Measurements from ENCODE around the gene SCD.
"Not testable (repeated sequence)": the region's sequence is repeated elsewhere in the genome, so short reads cannot be mapped to it uniquely, and the experiment has no call there.

Gene SCD

DNA sequence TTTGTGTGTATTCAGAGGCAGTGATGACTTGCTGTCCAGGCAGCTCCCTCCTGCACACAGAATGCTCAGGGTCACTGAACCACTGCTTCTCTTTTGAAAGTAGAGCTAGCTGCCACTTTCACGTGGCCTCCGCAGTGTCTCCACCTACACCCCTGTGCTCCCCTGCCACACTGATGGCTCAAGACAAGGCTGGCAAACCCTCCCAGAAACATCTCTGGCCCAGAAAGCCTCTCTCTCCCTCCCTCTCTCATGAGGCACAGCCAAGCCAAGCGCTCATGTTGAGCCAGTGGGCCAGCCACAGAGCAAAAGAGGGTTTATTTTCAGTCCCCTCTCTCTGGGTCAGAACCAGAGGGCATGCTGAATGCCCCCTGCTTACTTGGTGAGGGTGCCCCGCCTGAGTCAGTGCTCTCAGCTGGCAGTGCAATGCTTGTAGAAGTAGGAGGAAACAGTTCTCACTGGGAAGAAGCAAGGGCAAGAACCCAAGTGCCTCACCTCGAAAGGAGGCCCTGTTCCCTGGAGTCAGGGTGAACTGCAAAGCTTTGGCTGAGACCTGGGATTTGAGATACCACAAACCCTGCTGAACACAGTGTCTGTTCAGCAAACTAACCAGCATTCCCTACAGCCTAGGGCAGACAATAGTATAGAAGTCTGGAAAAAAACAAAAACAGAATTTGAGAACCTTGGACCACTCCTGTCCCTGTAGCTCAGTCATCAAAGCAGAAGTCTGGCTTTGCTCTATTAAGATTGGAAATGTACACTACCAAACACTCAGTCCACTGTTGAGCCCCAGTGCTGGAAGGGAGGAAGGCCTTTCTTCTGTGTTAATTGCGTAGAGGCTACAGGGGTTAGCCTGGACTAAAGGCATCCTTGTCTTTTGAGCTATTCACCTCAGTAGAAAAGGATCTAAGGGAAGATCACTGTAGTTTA lies 15.8 kb downstream of the SCD start:
- no peak for DNase-seq

- no peak for DNase-seq
These were observed 17.1 kb downstream of the SCD start for GRCh38 chr10:100364175-100364574.

GRCh38 chr10:100364735-100365391 lies 17.8 kb downstream of the SCD start:
- DNase-seq = peak; percentile 82

GRCh38 chr10:100368721-100369120 lies 21.7 kb downstream of the SCD start:
- no peak for DNase-seq

DNA sequence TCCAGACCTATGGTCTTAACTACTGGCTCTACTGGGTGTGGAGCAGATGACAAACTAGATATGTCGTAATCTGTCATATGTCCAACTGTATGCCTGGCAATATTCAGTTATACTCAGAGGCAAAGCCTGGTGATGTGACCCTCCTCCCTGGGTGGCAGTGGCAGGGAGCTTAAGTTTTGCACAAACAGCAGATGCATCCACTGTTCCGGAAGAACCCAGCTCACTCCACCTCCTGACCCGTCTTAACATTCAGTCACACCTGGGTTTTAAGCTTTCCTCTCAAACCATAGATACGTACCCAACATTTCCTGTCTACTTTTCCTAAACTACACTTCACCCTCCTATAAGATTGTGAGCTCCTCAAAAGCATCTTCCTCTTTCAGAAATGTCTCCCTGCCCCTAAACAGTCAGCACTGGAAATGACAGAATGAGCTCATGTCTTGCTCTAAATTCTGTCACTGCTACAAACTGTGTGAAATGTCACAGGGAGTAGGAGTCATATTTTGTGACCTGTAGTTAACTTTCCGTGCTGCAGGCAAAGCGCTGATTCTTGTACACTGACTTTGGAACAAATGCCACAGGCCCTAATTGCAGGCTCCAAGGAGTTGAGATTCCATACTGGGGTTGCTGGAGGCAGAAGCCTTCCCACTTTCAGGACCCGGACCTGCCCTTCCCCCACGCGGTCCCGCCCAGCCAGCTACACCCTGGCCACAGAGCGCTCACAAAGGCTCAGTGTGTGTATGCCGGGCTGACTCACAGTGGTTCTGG lies 23.9 kb downstream of the SCD start:
- DNase-seq = no peak

DNA sequence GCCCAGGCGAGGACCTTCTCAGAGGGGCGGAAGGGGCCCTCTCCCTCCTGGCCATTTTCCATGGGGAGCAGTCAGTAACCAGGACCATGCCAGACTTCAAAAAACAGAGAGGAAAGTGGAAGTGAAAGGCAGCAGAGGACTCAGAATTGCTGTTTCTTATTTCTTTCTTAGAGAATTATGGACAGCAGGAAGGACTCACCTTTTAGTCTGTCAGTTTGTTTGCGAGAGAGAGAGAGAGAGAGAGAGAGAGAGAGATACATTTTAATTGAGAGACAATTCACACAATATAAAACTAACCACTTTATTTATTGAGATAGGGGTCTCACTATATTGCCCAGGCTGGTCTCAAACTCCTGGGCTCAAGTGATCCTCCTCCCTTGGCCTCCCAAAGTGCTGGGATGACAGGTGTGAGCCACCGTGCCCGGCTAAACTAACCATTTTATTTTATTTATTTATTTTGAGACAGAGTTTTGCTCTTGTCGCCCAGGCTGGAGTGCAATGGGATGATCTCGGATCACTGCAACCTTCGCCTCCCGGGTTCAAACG lies 24.5 kb downstream of the SCD start:
- DNase-seq = no peak

DNA sequence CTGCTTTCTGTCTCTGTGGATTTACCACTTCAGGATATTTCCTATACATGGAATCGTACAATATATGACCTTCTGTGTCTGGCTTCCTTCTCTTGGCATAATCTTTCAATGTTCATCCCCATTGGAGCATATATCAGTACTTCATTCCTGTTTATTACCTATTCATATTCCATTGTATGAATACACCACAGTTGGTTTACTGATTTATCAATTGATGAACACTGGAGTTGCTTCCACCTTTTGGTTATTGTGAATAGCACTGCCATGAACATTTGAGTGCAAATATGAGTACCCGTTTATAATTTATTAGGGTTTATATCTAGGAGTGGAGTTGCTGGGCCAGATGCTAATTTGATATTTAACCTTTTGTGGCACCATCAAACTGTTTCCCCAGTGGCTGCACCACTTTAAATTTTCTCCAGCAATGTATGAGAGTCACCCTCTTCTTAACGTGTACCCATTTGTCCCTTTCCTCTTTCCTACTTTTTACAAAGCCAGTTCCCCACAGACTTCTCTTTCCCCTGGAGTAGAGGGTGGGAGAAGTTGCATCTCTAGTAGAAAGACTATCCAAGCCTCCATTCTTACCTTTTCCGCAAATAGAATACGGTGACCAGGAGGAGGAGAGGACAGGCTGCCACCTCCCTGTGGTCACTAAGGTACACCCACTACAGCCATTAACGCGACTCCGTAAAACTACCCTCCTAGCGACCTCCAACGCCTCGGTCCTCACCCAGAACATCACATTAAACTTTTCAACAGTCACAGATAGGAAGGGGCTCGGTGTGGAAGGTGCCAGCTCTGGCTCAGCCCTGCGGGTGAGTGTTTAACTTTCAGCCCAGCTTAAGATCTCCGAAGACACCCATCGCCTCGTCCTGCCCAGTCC lies 25.6 kb downstream of the SCD start:
- DNase-seq = no peak

DNA sequence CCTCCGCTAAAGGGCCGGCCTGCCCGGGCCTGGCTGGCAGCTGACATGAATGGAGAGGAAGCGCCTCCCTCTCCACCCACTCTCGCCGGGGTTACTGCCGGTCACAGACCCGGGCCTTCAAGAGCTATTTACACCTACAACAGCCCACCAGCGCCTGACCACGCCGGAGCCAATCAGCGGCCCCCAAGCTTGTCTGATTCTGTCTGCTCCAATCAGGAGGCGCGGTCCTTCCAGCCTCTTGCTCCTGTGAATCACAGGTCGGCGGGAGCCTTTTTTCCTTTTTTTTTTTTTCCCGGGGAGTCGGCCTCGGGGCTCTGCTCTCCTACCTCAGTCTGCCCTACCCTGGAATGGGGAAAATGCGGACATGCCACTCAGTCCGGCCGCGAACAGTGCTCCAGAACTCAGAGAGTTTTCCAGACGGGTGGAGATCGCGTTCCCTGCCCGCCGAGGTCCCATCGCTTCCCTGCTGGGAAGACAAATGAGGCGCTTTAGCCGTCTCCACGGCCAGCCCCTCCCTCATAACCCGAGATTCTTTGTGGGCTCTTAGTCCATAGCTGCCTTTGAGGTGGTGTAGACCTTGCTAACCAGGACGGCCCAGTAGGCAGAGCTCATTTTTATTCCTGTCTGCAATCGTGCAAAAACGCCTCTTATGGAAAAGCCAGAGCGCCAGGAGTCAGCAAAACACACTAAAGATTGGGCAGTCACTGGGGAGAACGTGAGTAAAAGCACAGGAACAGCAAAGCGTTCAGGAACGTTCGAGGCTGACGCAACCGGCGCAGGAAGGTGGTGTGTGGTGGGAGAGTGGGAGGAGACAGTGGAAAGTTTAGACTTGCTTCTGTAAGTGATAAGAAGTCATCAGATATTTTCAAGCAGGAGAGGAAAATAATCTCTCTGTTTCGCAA lies 26.5 kb downstream of the SCD start:
- peak; percentile 93 for DNase-seq

DNA sequence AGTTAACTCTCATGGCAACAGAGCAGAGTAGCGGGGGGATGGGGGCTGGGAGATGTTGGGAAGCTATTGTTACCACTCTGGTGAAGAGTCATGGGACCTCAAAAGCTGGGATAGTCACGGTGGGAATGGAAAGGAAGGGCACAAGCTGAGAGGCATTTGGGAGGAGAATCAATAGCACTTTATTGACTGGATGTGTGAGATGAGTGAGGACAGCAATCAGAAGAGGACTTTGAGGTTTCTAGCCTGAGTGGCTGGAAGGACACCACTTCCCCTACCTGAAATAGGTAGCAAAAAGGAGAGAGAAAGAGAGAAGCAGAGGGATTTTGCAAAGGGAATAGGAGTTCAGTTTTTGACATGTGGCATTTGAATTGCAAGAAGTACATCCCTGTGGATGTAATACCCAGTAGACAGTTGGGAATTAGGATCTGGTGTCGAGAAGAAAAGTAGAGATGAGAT lies 27.2 kb downstream of the SCD start:
- no peak for DNase-seq

GRCh38 chr10:100374677-100375353 lies 27.8 kb downstream of the SCD start:
- DNase-seq = not testable (repeated sequence)

DNA sequence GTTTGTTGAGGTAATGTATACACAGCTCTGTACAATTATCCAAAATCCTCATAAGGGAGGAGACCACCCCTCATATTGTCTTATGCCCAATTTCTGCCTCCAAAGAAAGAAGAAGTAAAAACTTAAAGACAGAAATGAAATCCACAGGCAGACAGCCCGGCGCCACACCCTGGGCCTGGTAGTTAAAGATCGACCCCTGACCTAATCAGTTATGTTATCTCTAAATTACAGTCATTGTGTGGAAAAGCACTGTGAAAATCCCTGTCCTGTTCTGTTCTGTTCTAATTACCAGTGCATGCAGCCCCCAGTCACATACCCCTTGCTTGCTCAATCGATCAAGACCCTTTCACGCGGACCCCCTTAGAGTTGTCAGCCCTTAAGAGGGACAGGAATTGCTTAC lies 29.6 kb downstream of the SCD start:
- DNase-seq = not testable (repeated sequence)

DNA sequence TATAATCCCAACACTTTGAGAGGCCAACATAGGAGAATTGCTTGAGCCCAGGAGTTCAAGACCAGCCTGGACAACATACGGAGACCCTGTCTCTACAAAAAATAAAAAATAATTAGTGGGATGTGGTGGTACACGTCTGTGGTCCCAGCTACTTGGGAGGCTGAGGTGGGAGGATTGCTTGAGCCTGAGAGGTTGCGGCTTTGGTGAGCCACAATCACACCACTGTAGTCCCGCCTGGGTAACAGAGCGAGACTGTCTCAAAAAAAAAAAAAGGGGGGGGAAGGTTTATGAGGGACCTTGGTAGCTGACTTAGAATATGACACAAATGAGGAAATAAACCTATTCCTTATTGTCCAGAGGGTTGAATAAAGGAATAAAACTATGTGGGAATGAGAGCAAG lies 30.8 kb downstream of the SCD start:
- no peak for DNase-seq

DNA sequence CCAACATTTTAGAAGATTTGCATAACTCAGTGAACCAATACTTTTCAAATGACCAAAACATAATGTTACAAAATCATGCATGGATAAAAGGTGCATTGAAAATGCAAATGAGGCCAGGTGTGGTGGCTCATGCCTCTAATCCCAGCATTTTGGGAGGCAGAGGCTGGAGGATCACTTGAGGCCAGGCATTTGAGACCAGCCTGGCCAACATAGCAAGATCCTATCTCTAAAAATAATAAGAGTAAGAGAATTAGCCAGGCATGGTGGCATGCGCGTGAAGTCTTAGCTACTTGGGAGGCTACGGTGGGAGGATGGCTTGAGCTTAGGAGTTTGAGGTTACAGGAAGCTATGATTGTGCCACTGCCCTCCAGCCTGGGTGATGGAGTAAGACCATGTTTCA lies 33.4 kb downstream of the SCD start:
- DNase-seq = no peak

DNA sequence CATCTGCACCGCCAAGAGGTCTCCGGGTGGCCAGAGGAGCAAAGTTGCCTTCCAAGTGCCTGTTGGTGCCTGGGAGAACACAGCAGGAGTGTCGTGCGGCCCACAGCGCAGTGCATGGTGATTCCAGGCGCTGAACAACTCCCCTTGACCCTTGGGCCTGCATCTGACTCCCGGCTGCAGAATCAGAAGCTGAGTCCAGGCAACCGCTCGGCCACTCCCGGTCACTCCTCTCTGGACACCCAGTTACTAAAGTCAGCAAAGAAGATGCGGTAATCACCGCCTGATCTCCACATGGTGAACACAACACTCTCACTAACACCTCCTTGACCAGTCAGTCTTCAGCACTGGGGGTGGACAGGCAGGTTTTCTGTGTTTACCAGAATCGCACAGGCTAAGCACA lies 35.5 kb downstream of the SCD start:
- DNase-seq = no peak

GRCh38 chr10:100383251-100383650 lies 36.2 kb downstream of the SCD start:
- no peak for DNase-seq

GRCh38 chr10:100391163-100392002 lies 44.4 kb downstream of the SCD start:
- no peak for DNase-seq

- no peak for DNase-seq
These were observed 45.6 kb downstream of the SCD start for GRCh38 chr10:100392686-100393003.

DNA sequence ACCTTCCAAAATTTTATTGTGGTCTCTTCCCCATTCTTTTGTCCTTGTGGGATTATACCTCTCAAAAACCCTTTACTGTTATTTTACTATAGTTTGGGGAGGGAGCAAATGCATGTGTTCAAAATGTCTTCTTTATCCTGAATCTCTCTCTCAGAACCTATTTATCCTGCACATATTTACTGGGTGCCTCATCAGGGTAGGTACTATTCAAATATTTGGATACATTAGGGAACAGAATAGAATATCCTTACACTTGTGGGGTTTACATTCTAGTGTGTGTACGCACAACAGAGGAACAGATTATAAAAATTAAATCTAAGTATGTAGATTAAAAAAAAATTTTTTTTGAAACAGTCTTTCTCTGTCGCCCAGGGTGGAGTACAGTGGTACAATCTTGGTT lies 48.6 kb downstream of the SCD start:
- DNase-seq = no peak

- DNase-seq = no peak
These were observed 49.6 kb downstream of the SCD start for GRCh38 chr10:100396605-100397004.

Measured in DMS 273 treated with DMSO at 0.1 percent for 48 hours (cell line).